ENCODE data around the gene APCDD1.
"Not testable (repeated sequence)": the region's sequence is repeated elsewhere in the genome, so short reads cannot be mapped to it uniquely, and the experiment has no call there.

The APCDD1 gene

GRCh38 chr18:10530002-10530401 lies 75.6 kb downstream of the APCDD1 start:
- no peak for DNase-seq

DNA sequence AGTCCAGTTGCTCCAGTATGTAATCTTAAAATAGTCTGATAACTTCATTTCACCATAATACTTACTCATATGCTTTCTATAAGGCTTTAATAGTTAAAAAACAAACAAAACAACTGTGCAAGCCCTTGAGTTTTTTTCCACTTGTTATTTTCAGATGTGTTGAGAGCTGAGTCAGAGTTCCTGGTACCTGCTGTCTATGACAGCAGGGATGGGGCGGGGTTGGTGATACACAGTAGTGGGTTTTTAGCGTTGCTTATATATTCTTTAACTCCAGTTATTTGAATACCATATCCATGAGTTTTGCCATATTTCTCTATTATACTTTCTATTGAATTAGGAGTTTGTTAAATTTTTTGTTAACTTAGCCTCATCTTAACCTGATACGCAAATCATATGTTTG lies 76.4 kb downstream of the APCDD1 start:
- DNase-seq, result no peak

DNA sequence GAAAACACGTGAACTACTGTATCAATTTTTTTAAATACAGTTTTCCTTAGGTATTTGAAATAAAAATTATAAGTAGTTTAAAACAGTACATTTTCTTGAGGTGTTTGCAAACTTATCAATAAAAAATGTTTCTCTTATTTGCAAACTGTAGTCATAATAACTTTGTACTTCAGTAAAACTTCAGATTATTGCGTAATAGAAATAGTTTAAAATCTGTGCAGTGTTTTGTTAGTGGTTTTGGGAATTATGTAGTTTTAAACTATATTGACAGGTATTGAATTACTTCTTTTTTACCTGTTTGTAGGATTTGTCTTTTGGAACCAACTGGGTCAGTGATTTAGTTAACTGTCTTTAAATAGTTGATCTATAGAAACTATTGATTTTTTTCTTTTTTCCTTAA lies 78.7 kb downstream of the APCDD1 start:
- DNase-seq, result no peak

GRCh38 chr18:10536280-10536679 lies 81.8 kb downstream of the APCDD1 start:
- DNase-seq, result no peak

DNA sequence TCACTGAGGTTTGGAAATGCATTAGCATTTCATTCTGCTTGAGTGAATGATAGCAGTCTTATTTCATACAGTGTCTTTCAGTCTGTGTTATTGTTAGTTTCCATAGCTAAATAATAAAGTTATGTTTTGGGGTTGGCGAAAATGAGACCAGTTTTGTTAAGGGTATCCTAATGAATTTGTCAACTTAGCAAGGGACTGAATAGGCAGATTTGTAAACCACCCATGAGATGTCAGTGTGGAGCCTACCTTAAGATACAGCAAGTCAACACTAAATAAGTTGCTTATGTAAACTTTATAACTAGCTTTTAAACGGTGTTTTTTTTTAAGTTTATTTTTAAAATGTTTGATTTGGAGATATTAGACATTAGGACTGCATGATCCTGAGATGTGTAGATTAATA lies 83.3 kb downstream of the APCDD1 start:
- no peak for DNase-seq

- not testable (repeated sequence) for DNase-seq
Measured at GRCh38 chr18:10539124-10539523, 84.7 kb downstream of the APCDD1 start.

Measured in SIG-M5 (cell line).